DMS79 (cell line): Measurements from ENCODE around the gene MAGEA4.
"Not testable (repeated sequence)": the region's sequence is repeated elsewhere in the genome, so short reads cannot be mapped to it uniquely, and the experiment has no call there.

Experiments
- DNase-seq: peaks from one replicate; lab custom pipeline; 2025; lab: John Stamatoyannopoulos, UW

The MAGEA4 gene, protein sequence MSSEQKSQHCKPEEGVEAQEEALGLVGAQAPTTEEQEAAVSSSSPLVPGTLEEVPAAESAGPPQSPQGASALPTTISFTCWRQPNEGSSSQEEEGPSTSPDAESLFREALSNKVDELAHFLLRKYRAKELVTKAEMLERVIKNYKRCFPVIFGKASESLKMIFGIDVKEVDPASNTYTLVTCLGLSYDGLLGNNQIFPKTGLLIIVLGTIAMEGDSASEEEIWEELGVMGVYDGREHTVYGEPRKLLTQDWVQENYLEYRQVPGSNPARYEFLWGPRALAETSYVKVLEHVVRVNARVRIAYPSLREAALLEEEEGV

GRCh38 chrX:151912780-151913179, at the start of gene MAGEA4:
Gene MAGEA4 (plus strand): TSS chrX:151912889. CDS start chrX:151923665, 10,776 bp downstream.
- no peak for DNase-seq

DNA sequence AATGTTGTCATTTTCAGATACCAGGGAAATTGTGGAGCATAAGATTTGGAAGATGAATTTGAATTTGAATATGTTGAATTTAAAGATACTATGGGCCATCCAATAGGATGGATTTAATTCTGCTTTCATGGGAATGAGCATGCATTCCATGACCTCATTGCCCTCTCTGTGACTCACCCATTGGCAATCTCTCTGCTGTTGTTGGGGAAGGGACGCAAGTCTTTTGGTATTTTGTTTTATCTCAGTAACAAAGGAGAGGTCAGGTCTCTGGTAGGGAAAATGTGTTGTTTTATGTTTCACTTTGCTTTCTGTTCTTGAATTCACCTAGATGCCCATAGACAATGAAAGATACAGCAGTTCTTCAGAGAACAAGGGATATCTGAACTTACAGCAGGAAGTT, 42.1 kb upstream of the MAGEA4 start:
- no peak for DNase-seq

DNA sequence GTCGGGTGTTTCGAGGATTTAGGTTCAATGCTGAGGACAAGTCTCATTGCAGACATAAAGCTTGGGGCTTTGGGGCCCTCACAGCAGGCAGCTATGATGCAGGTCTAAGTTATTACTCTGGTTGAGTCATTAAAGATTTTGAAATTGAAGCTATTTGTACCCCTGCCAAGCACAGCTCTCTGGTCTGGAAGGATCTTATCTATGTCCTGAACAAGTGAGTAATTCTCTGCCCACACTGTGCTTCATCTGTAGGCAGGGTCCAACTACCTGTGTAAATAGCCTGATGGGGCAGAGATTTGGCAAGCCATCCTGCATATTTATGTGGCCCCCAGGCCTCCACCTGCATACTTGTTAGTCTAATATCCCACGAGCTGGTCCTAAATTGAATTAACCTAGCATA, 41.4 kb upstream of the MAGEA4 start:
- no peak for DNase-seq

DNA sequence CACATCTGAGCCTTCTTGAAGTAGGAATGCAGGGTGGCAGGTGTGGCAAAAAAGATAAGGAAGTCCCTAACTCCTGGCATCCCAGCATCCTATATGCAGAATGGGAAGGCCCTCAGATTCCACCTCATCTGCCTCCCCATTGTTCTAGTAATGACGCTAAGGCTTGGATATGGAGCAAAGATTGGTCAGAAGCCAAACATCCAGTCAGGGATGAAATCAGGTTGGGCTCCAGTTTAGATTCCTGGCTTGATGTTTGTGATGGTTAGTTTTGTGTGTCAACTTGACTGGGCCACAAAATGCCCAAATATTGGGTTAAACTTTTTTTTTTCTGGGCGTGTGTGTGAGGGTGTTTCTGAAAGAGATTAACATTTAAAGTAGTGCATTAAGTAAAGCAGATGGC, 39.6 kb upstream of the MAGEA4 start:
- DNase-seq: no peak

- DNase-seq: no peak
Measured at GRCh38 chrX:151875270-151876026, 37.2 kb upstream of the MAGEA4 start.

GRCh38 chrX:151878574-151878973, 34.1 kb upstream of the MAGEA4 start:
- DNase-seq: no peak

- DNase-seq: no peak
Measured at GRCh38 chrX:151879856-151880255, 32.8 kb upstream of the MAGEA4 start.

GRCh38 chrX:151880895-151881294, 31.8 kb upstream of the MAGEA4 start:
- DNase-seq: no peak

GRCh38 chrX:151889421-151889820, 23.3 kb upstream of the MAGEA4 start:
- DNase-seq: no peak

DNA sequence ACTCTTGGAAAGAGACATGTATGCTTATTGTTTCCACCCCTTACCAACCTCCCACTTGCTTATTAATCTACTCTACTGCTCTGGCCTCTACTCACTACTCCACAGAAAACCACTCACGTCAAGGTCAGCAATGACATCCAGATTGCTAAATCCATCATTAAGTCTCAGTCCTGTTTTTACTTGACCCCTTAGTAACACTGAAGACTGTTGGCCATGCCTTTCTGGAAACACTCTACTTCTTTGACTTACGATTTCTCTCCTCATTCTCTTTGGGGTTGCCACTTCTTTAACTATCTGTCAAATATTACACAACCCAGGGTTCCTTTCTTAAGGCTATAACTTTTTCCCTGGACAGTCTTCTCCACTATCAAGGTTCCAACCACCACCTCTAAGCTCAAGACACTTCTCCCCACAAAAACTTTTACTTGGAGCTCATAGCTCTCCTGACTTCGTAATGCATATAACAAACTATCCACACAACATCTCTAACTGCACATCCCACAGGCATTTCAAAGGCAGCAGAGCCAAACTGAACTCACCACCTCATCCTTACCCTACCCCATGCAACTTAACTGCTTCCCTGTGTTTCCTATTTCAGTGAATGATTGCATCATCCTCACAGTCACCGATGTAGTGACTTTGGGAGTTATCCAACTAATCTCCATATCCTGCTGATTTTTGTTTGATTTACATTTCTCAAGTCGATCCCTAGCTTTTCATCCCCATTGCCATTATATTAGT, 15.8 kb upstream of the MAGEA4 start:
- no peak for DNase-seq

GRCh38 chrX:151899622-151900021, 13.1 kb upstream of the MAGEA4 start:
- no peak for DNase-seq

DNA sequence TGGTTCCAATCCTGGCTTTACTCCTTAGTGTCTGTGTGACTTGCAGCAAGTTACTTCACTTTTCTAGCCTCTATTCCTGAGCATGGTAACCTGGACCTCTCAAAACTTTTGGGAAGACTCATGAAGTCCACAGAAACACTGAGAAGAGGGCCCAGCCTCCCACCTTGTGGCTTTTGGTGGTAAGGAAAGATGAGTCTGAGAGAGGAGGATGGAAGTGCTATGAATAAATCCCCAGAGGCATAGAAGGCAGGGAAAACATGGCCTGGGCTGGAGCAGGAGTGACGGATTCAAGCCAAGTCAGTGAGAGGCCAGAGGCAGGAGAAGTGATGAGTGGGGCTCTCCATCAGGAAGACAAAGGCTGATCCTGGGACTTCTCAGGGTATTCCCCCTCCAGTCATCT, 10.9 kb upstream of the MAGEA4 start:
- DNase-seq: no peak

DNA sequence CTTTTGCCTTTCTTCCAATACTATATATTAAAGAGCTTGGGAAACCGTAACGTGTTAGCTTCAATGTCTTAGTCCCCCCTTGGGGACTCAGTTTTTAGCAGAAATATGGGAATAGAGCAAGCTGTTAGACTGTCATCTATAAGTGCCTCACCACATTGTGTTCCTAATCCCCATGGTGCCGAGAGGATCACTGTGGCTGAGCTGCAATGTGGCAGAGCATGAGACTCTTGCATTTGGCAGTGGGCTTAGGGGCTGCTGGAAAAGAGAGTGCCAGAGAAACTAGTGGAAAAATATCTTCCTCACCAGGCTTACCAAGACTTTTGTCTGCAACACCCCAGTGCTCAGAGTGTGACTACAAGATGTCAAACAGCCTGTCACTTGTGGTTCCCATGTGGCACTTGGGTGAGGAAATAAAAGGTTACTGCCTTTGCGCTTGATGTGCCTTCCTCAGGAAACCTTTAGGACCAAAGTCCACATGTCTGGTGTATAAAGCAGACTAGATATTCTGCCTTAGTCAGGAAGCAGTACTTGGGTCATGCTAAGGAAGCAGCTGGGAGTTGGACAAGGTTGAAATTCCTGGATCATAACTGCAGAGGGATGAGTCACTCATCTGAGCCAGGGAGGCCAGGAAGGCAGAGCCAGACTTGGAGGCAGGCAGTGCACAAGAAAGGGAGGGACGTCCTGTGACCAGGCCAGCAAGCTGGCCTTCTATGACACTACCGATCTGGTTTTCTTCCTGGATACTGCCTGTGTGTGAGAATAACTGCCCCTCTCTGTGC, 9.7 kb upstream of the MAGEA4 start:
- DNase-seq: no peak

GRCh38 chrX:151904989-151905388, 7.7 kb upstream of the MAGEA4 start:
- DNase-seq: no peak

DNA sequence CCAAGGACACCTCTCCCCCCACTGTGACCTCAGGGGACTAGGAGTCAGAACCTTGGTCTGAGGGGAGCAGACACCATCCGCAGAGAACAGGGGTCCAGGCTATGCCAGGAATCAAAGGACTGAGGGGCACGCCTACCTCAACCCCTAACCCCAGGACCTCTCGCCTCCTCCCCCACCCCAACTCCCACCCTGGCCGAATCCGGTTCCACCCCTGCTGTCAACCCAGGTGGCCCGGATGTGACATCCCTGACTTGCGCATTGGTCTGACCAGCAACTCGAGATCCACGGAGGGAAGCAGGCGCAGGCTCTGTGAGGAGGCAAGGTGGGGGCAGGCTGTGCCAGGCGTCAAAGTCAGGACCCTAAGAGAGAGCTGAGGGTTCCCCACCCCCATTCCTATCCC, 468 bp upstream of the MAGEA4 start:
- DNase-seq: no peak

DNA sequence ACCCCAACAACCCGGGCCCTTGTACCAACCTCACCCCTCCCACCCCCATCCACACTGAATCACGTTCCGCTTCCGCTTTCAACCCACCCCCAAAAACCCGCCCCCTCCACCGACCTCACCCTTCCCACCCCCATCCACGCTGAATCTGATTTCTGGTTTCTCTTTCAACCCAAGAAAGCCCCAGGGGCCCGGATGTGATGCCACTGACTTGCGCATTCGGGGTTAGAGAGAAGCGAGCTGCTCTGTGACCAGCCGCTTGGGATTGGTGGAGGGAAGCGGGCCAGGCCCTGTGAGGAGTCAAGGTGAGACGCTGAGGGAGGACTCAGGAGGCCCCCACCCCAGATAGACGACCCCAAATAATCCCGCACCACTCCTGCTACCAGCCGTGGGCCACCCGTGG, 6.0 kb downstream of the MAGEA4 start:
- not testable (repeated sequence) for DNase-seq

- no peak for DNase-seq
Measured at GRCh38 chrX:151919610-151920009, 6.9 kb downstream of the MAGEA4 start.

GRCh38 chrX:151920101-151920500, 7.4 kb downstream of the MAGEA4 start:
- DNase-seq: no peak

DNA sequence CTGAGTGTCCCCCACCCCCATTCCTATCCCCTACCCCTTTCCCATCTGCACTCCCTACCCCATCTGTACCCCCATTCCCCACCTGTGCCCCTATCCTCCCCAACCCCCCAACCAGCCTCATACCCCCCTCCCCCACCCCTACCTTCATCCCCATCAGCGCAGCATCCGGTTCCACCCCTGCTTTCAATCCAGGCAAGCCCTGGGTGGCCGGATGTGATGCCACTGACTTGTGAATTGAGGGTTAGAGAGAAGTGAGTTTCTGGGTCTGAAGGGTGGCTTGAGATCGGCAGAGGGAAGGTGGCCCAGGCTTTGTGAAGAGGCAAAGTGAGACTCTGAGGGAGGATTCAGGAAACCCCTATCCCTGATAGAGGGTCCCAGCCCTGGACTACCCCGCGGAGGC, 7.8 kb downstream of the MAGEA4 start:
- no peak for DNase-seq

- DNase-seq: no peak
Measured at GRCh38 chrX:151921292-151921691, 8.6 kb downstream of the MAGEA4 start.

DNA sequence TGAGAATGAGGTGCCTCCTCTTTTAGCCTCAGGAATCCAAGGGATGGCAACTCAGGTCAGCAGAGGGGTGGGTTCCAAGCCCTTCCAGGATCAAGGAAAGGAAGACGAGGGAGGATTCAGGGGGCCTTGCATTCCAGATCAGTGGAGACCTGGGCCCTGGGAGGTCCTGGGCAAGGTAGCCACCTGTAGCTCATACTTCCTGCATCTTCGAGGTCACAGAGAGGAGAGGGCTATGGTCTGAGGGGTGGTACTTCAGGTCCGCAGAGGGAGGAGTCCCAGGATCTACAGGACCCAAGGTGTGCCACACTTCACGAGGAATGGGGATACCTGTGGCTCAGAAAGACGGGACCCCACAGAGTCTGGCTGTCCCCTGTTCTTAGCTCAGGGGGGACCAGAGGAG, 9.2 kb downstream of the MAGEA4 start:
- no peak for DNase-seq

- DNase-seq: no peak
Measured at GRCh38 chrX:151922692-151923091, 10.0 kb downstream of the MAGEA4 start.
